Smooth muscle cell (in vitro differentiated cells): ENCODE measurements around the gene IFT57. TPM values are rescaled to one million over a fixed set of nuclear protein-coding genes. Genes with fewer than 3 reads are reported as not detected.

Source experiments
- DNase-seq: peaks from one replicate; lab custom pipeline; 2025; ENCODE audit not compliant: unreplicated experiment; lab: John Stamatoyannopoulos, UW
- H2AFZ ChIP-seq: fragments of 200-600 bp; sonication (generic); 2 replicates; pipeline ENCODE4 v1.6.0; 2016; ENCODE audit warnings: antibody characterized with exemption, low read depth, mild to moderate bottlenecking
- H3F3A ChIP-seq: fragments of 200-600 bp; sonication (generic); 2 replicates; pipeline ENCODE4 v1.6.0; 2017; ENCODE audit warnings: antibody characterized with exemption, low read depth
- H3K27ac ChIP-seq: fragments of 200-600 bp; sonication (generic); 2 replicates; pipeline ENCODE4 v1.5.1; 2016; ENCODE audit warnings: low read depth, mild to moderate bottlenecking
- H3K27me3 ChIP-seq: fragments of 200-600 bp; sonication (generic); 2 replicates; pipeline ENCODE4 v1.6.1; 2016; ENCODE audit warnings: low read depth, mild to moderate bottlenecking
- H3K36me3 ChIP-seq: fragments of 200-600 bp; sonication (generic); 2 replicates; pipeline ENCODE4 v1.5.1; 2016; ENCODE audit warnings: low read depth
- H3K4me1 ChIP-seq: fragments of 200-600 bp; sonication (generic); 2 replicates; pipeline ENCODE4 v1.5.1; 2016; ENCODE audit warnings: low read depth
- H3K4me2 ChIP-seq: fragments of 200-600 bp; sonication (generic); 2 replicates; pipeline ENCODE4 v1.6.0; 2016; ENCODE audit warnings: mild to moderate bottlenecking
- H3K4me3 ChIP-seq: fragments of 200-600 bp; sonication (generic); 2 replicates; pipeline ENCODE4 v1.5.1; 2016; ENCODE audit warnings: mild to moderate bottlenecking
- H3K79me2 ChIP-seq: fragments of 200-600 bp; sonication (generic); 2 replicates; pipeline ENCODE4 v1.6.0; 2016; ENCODE audit warnings: low read depth, mild to moderate bottlenecking
- H3K9ac ChIP-seq: fragments of 200-600 bp; sonication (generic); 2 replicates; pipeline ENCODE4 v1.6.0; 2016; ENCODE audit warnings: low read depth
- H3K9me3 ChIP-seq: fragments of 200-600 bp; sonication (generic); replicated peaks from 2 replicates; pipeline ENCODE4 v1.5.1; 2016; ENCODE audit warnings: low read depth
- H4K20me1 ChIP-seq: fragments of 200-600 bp; sonication (generic); 2 replicates; pipeline ENCODE4 v1.6.0; 2016; ENCODE audit warnings: low read depth
- WGBS: methylation state at CpG from one replicate; pipeline ENCODE4 v1.1.7; 2016; ENCODE audit warnings: low lambda C conversion rate; 5-methylcytosine and 5-hydroxymethylcytosine counted together
- polyA plus RNA-seq: library from polyadenylated mRNA; unstranded; fragments of >200 nt; fragmentation: Nextera tagmentation; extraction: Ambion mirVana; gene quantifications from 2 replicates; pipeline ENCODE4 v1.2.1, GENCODE V29; 2016
- total RNA-seq: library from RNA; depleted of rRNA; stranded (reverse); fragments of >200 nt; gene quantifications from 2 replicates; pipeline ENCODE4 v1.2.3, GENCODE V29; 2014
- TF ChIP-seq, protein P1 (sequence below): fragments of 200-600 bp; sonication (generic); IDR thresholded peaks from 2 replicates; pipeline ENCODE4 v1.5.1; 2017; ENCODE audit warnings: borderline replicate concordance, mild to moderate bottlenecking, antibody characterized with exemption; ENCODE audit not compliant: insufficient read depth, poor library complexity, severe bottlenecking

The IFT57 gene
- total and polyA plus RNA-seq, 2 experiments from 2014 or later = 24.5 to 42.0 TPM

- DNase-seq = no peak
- H2AFZ ChIP-seq = no peak overlapping the region
- H3K36me3 ChIP-seq = no peaks in the 10 kb centered on the region
- no peak overlapping the region for H3K27ac ChIP-seq
- no peaks in the 10 kb centered on the region for H3K79me2 ChIP-seq
- WGBS = 37% methylated on average over 1 of the region's 1 CpG
- H3K27me3 ChIP-seq = no peaks in the 10 kb centered on the region
- no peaks in the 10 kb centered on the region for H4K20me1 ChIP-seq
- H3K4me2 ChIP-seq = no peak overlapping the region
- no peaks in the 10 kb centered on the region for H3F3A ChIP-seq
- H3K9me3 ChIP-seq = no peaks in the 10 kb centered on the region
- H3K9ac ChIP-seq = no peak overlapping the region
- no peak overlapping the region for H3K4me3 ChIP-seq
- TF ChIP-seq, protein P1, sequence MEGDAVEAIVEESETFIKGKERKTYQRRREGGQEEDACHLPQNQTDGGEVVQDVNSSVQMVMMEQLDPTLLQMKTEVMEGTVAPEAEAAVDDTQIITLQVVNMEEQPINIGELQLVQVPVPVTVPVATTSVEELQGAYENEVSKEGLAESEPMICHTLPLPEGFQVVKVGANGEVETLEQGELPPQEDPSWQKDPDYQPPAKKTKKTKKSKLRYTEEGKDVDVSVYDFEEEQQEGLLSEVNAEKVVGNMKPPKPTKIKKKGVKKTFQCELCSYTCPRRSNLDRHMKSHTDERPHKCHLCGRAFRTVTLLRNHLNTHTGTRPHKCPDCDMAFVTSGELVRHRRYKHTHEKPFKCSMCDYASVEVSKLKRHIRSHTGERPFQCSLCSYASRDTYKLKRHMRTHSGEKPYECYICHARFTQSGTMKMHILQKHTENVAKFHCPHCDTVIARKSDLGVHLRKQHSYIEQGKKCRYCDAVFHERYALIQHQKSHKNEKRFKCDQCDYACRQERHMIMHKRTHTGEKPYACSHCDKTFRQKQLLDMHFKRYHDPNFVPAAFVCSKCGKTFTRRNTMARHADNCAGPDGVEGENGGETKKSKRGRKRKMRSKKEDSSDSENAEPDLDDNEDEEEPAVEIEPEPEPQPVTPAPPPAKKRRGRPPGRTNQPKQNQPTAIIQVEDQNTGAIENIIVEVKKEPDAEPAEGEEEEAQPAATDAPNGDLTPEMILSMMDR = no peak
- H3K4me1 ChIP-seq = no peaks in the 10 kb centered on the region
These were observed 16.9 kb upstream of the IFT57 start for GRCh38 chr3:108239082-108239481.

GRCh38 chr3:108235290-108235689 is 13.1 kb upstream of the IFT57 start:
- DNase-seq = no peak
- Histone ChIP-seq H2AFZ (no peak overlapping the region), H3K4me3 (no peak overlapping the region), H3F3A (no peaks in the 10 kb centered on the region), H3K27ac (no peak overlapping the region), H3K79me2 (no peaks in the 10 kb centered on the region), H3K4me1 (no peaks in the 10 kb centered on the region), H3K4me2 (no peak overlapping the region), H4K20me1 (no peaks in the 10 kb centered on the region), H3K36me3 (no peaks in the 10 kb centered on the region), H3K27me3 (no peaks in the 10 kb centered on the region), H3K9ac (no peak overlapping the region), H3K9me3 (no peaks in the 10 kb centered on the region)
- TF ChIP-seq, protein P1 = no peak
- WGBS = 100% methylated on average over 1 of the region's 1 CpG

- Histone ChIP-seq H3K27ac (no peak overlapping the region), H3K36me3 (no peaks in the 10 kb centered on the region), H3F3A (no peaks in the 10 kb centered on the region), H3K79me2 (no peaks in the 10 kb centered on the region), H3K9ac (no peak overlapping the region), H3K4me2 (no peak overlapping the region), H3K4me3 (no peak overlapping the region), H2AFZ (no peak overlapping the region), H4K20me1 (no peaks in the 10 kb centered on the region), H3K4me1 (no peaks in the 10 kb centered on the region), H3K9me3 (no peaks in the 10 kb centered on the region), H3K27me3 (no peaks in the 10 kb centered on the region)
- TF ChIP-seq, protein P1 = no peak
- DNase-seq = no peak
- WGBS = 95% methylated on average over 1 of the region's 1 CpG
These were observed 12.2 kb upstream of the IFT57 start for GRCh38 chr3:108234387-108234957.

DNA sequence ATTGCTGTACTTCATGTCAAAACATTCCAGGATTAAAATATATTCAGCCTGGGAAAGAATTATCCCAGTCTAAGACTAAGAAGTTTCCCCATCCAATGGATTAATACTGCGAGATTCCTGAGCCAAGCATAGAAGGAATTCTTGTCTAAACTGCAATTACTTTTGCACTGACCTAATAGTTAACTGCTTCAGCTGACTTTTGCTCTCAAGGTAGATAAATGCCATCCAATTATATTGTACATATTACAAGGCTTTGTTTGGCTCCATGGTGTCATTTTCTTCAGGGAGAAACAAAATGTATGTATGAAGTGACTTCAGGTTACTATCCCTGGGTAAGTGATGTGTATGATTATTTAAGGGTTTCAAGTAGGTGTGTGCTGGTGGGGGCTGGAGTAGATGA is 6.1 kb upstream of the IFT57 start:
- Histone ChIP-seq H3K4me1 (peaks cover 24% of the 10 kb centered on the region), H3K9ac (no peak overlapping the region), H3K9me3 (no peaks in the 10 kb centered on the region), H3K27ac (no peak overlapping the region), H3K36me3 (no peaks in the 10 kb centered on the region), H2AFZ (no peak overlapping the region), H4K20me1 (no peaks in the 10 kb centered on the region), H3K4me3 (no peak overlapping the region), H3K27me3 (no peaks in the 10 kb centered on the region), H3K79me2 (no peaks in the 10 kb centered on the region), H3F3A (no peaks in the 10 kb centered on the region), H3K4me2 (no peak overlapping the region)
- TF ChIP-seq, protein P1 = no peak
- no peak for DNase-seq
- WGBS = 90% methylated on average over 1 of the region's 1 CpG
